ENCODE data around the gene COL19A1.
"Not testable (repeated sequence)": the region's sequence is repeated elsewhere in the genome, so short reads cannot be mapped to it uniquely, and the experiment has no call there.

Gene COL19A1

GRCh38 chr6:69901361-69901760 is 35.0 kb downstream of the COL19A1 start:
- no peak for DNase-seq

- DNase-seq, result peak; percentile 63
These were observed 41.7 kb downstream of the COL19A1 start for GRCh38 chr6:69907981-69908498.

GRCh38 chr6:69913361-69913760 is 47.0 kb downstream of the COL19A1 start:
- no peak for DNase-seq

- DNase-seq, result no peak
These were observed 47.7 kb downstream of the COL19A1 start for GRCh38 chr6:69914015-69914485.

GRCh38 chr6:69915346-69915745 is 49.0 kb downstream of the COL19A1 start:
- no peak for DNase-seq

- peak; percentile 73 for DNase-seq
These were observed 51.5 kb downstream of the COL19A1 start for GRCh38 chr6:69917834-69918233.

- DNase-seq, result no peak
These were observed 52.6 kb downstream of the COL19A1 start for GRCh38 chr6:69918813-69919475.

- not testable (repeated sequence) for DNase-seq
These were observed 54.7 kb downstream of the COL19A1 start for GRCh38 chr6:69921066-69921465.

GRCh38 chr6:69921611-69922010 is 55.3 kb downstream of the COL19A1 start:
- not testable (repeated sequence) for DNase-seq

GRCh38 chr6:69926745-69927144 is 60.4 kb downstream of the COL19A1 start:
- DNase-seq, result no peak

GRCh38 chr6:69933239-69933638 is 66.9 kb downstream of the COL19A1 start:
- no peak for DNase-seq

- no peak for DNase-seq
These were observed 68.7 kb downstream of the COL19A1 start for GRCh38 chr6:69935079-69935478.

GRCh38 chr6:69936674-69937363 is 70.5 kb downstream of the COL19A1 start:
- DNase-seq, result peak; percentile 25

GRCh38 chr6:69937402-69938136 is 71.2 kb downstream of the COL19A1 start:
- no peak for DNase-seq

GRCh38 chr6:69942485-69942884 is 76.1 kb downstream of the COL19A1 start:
- no peak for DNase-seq

GRCh38 chr6:69945192-69945591 is 78.8 kb downstream of the COL19A1 start:
- DNase-seq, result no peak

GRCh38 chr6:69948479-69949114 is 82.2 kb downstream of the COL19A1 start:
- peak; percentile 4 for DNase-seq

- DNase-seq, result no peak
These were observed 87.1 kb downstream of the COL19A1 start for GRCh38 chr6:69953491-69953890.

GRCh38 chr6:69954733-69955132 is 88.4 kb downstream of the COL19A1 start:
- no peak for DNase-seq

- peak; percentile 35 for DNase-seq
These were observed 91.7 kb downstream of the COL19A1 start for GRCh38 chr6:69957985-69958559.

GRCh38 chr6:69958978-69959377 is 92.6 kb downstream of the COL19A1 start:
- DNase-seq, result no peak

- DNase-seq, result not testable (repeated sequence)
These were observed 99.6 kb downstream of the COL19A1 start for GRCh38 chr6:69965974-69966373.

GRCh38 chr6:69973138-69973537 is 106.8 kb downstream of the COL19A1 start:
- no peak for DNase-seq

Measured in fibroblast of upper back skin (primary cell).